ENCODE measurements around the gene DFFA. TPM values are rescaled to one million over a fixed set of nuclear protein-coding genes. Genes with fewer than 3 reads are reported as not detected.
"Not testable (repeated sequence)": the region's sequence is repeated elsewhere in the genome, so short reads cannot be mapped to it uniquely, and the experiment has no call there.

Gene DFFA
- total RNA-seq, 1 experiment from 2014 or later, result 52.0 TPM

DNA sequence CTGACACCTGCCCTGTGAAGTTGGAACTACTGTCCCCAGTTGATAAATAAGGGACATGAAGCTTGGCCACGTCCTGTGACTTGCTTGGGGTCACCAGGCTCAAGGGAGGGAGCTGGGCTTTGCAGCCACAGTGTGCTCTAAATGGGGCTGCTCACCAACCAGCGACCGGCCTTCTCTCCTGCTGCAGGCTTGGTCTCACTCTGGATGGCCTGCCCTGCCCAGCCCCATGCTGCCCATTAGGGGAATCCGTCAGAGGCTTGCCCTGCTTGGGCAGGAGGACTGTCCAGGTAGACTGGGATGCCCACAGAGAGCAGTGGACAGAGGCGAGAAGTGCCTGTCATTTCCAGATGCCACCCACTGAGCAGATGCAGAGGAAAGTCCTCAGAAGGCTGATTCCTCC is 43.3 kb downstream of the DFFA start:
- ATAC-seq (no peak), DNase-seq (no peak)
- Histone ChIP-seq H3F3A (ENCODE audit: low read length, unreplicated experiment) (no peaks in the 10 kb centered on the region), H3K79me2 (ENCODE audit: low read length) (peaks cover 16% of the 10 kb centered on the region), H3K9me3 (ENCODE audit: low read length) (no peaks in the 10 kb centered on the region), H4K20me1 (ENCODE audit: low read length) (no peaks in the 10 kb centered on the region), H3K27ac (ENCODE audit: low read length) (no peak overlapping the region), H3K9me2 (replicated peaks; ENCODE audit: low read length) (no peaks in the 10 kb centered on the region), H3K27me3 (ENCODE audit: low read length) (no peaks in the 10 kb centered on the region), H3K4me1 (ENCODE audit: insufficient read depth, low read length) (peaks cover 8% of the 10 kb centered on the region; the same call in 1 of the 2 replicates), H3K4me3 (ENCODE audit: low read length) (no peak overlapping the region), H3K9ac (ENCODE audit: low read length) (no peak overlapping the region), H2AFZ (ENCODE audit: low read length) (no peak overlapping the region), H3K36me3 (ENCODE audit: low read depth, low read length) (no peaks in the 10 kb centered on the region), H3K4me2 (ENCODE audit: low read length) (no peak overlapping the region)
- ChIA-PET CTCF (no interaction called here), POLR2A (ENCODE audit: unreplicated experiment) (no interaction called here)
- no TSS peak for BruUV-seq (replicated peaks)
- intact Hi-C loops (cut with micrococcal nuclease), result loop anchor here (1.0 kb wide), 2 partner anchors 52 to 219 kb away; partner anchors contain the start of gene KIF1B
- TF ChIP-seq EZH2 (IDR thresholded peaks at IDR 0.05; ENCODE audit: low read length, unreplicated experiment) (no peak), EZH2phosphoT487 (IDR thresholded peaks at IDR 0.05; ENCODE audit: borderline replicate concordance, low read length) (no peak)
- TF ChIP-seq, protein P1, sequence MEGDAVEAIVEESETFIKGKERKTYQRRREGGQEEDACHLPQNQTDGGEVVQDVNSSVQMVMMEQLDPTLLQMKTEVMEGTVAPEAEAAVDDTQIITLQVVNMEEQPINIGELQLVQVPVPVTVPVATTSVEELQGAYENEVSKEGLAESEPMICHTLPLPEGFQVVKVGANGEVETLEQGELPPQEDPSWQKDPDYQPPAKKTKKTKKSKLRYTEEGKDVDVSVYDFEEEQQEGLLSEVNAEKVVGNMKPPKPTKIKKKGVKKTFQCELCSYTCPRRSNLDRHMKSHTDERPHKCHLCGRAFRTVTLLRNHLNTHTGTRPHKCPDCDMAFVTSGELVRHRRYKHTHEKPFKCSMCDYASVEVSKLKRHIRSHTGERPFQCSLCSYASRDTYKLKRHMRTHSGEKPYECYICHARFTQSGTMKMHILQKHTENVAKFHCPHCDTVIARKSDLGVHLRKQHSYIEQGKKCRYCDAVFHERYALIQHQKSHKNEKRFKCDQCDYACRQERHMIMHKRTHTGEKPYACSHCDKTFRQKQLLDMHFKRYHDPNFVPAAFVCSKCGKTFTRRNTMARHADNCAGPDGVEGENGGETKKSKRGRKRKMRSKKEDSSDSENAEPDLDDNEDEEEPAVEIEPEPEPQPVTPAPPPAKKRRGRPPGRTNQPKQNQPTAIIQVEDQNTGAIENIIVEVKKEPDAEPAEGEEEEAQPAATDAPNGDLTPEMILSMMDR (conservative IDR thresholded peaks at IDR 0.05; ENCODE audit: low read depth, low read length), result no peak

DNA sequence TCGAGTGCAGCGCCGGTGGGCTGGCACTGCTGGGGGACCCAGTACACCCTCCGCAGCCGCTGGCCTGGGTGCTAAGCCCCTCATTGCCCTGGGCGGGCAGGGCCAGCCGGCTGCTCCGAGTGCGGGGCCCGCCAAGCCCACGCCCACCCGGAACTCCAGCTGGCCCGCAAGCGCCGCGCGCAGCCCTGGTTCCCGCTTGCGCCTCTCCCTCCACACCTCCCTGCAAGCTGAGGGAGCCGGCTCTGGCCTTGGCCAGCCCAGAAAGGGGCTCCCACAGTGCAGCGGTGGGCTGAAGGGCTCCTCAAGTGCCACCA is 45.8 kb downstream of the DFFA start:
- POLR2A ChIA-PET (ENCODE audit: unreplicated experiment); H3K4me2 ChIP-seq (ENCODE audit: low read length); H3K27ac ChIP-seq (ENCODE audit: low read length); BruUV-seq (replicated peaks); H3K9me3 ChIP-seq (ENCODE audit: low read length); H3K4me1 ChIP-seq (ENCODE audit: insufficient read depth, low read length); H3K36me3 ChIP-seq (ENCODE audit: low read depth, low read length); H3K79me2 ChIP-seq (ENCODE audit: low read length); H2AFZ ChIP-seq (ENCODE audit: low read length); H4K20me1 ChIP-seq (ENCODE audit: low read length); H3K9me2 ChIP-seq (replicated peaks; ENCODE audit: low read length); H3K9ac ChIP-seq (ENCODE audit: low read length); H3F3A ChIP-seq (ENCODE audit: low read length, unreplicated experiment); ATAC-seq; intact Hi-C loops (cut with micrococcal nuclease); H3K27me3 ChIP-seq (ENCODE audit: low read length); DNase-seq; H3K4me3 ChIP-seq (ENCODE audit: low read length): not testable (repeated sequence)
- CTCF ChIA-PET, result interaction anchor here (1.4 kb wide), 1 partner anchor 49 kb away, joined by 3 read pairs; no protein-coding TSS in a partner anchor

DNA sequence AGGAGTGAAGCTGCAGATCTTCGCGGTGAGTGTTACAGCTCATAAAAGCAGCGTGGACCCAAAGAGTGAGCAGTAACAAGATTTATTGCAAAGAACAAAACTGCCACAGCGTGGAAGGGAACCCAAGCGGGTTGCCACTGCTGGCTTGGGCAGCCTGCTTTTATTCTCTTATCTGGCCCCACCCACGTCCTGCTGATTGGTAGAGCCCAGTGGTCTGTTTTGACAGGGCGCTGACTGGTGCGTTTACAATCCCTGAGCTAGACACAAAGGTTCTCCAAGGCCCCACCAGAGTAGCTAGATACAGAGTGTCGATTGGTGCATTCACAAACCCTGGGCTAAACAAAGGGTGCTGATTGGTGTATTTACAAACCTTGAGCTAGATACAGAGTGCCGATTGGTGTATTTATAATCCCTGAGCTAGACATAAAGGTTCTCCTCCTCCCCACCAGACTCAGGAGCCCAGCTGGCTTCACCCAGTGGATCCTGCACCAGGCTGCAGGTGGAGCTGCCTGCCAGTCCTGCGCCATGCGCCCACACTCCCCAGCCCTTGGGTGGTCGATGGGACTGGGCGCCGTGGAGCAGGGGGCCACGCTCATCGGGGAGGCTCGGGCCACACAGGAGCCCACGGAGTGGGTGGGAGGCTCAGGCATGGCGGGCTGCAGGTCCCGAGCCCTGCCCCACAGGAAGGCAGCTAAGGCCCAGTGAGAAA is 46.3 kb downstream of the DFFA start:
- H3K9me2 ChIP-seq (replicated peaks; ENCODE audit: low read length); H3K36me3 ChIP-seq (ENCODE audit: low read depth, low read length); BruUV-seq (replicated peaks); DNase-seq; H3K4me1 ChIP-seq (ENCODE audit: insufficient read depth, low read length); H3K27ac ChIP-seq (ENCODE audit: low read length); H3K9ac ChIP-seq (ENCODE audit: low read length); H2AFZ ChIP-seq (ENCODE audit: low read length); H4K20me1 ChIP-seq (ENCODE audit: low read length); H3K9me3 ChIP-seq (ENCODE audit: low read length); intact Hi-C loops (cut with micrococcal nuclease); H3K4me2 ChIP-seq (ENCODE audit: low read length); H3K4me3 ChIP-seq (ENCODE audit: low read length); H3K27me3 ChIP-seq (ENCODE audit: low read length); H3K79me2 ChIP-seq (ENCODE audit: low read length); ATAC-seq; H3F3A ChIP-seq (ENCODE audit: low read length, unreplicated experiment): not testable (repeated sequence)
- CTCF ChIA-PET, result interaction anchor here (1.4 kb wide), 1 partner anchor 49 kb away, joined by 3 read pairs; no protein-coding TSS in a partner anchor
- POLR2A ChIA-PET (ENCODE audit: unreplicated experiment), result interaction anchor here (0.6 kb wide), 1 partner anchor 45 kb away, joined by 5 read pairs; no protein-coding TSS in a partner anchor

DNA sequence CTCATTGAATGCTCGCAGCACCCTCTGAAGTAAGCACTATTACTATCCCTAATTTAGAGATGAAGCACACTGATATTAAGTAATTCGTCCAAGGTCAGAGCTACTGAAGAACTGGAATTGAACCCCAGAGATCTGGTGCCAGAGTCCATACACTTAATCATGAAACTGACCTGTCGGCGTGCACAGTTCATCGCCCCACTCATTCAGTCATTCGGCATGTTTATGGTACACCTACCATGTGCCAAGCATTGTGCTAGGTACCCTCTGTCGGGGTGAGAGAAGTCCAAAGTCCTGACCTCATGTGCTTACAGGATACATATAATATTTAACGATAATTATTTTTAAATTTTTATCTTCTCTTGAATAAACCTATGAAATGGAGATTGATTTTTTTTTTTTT is 47.7 kb downstream of the DFFA start:
- TF ChIP-seq, protein P1 (conservative IDR thresholded peaks at IDR 0.05; ENCODE audit: low read depth, low read length), result no peak
- TF ChIP-seq EZH2 (IDR thresholded peaks at IDR 0.05; ENCODE audit: low read length, unreplicated experiment) (no peak), EZH2phosphoT487 (IDR thresholded peaks at IDR 0.05; ENCODE audit: borderline replicate concordance, low read length) (no peak)
- Histone ChIP-seq H3K79me2 (ENCODE audit: low read length) (no peaks in the 10 kb centered on the region), H3K36me3 (ENCODE audit: low read depth, low read length) (peaks cover 7% of the 10 kb centered on the region; the same call in 1 of the 2 replicates), H3K27me3 (ENCODE audit: low read length) (no peaks in the 10 kb centered on the region), H3K27ac (ENCODE audit: low read length) (no peak overlapping the region), H3K4me2 (ENCODE audit: low read length) (no peak overlapping the region), H2AFZ (ENCODE audit: low read length) (no peak overlapping the region), H3K4me1 (ENCODE audit: insufficient read depth, low read length) (peaks cover 4% of the 10 kb centered on the region; the same call in 1 of the 2 replicates), H4K20me1 (ENCODE audit: low read length) (no peaks in the 10 kb centered on the region), H3K9ac (ENCODE audit: low read length) (no peak overlapping the region), H3K9me2 (replicated peaks; ENCODE audit: low read length) (no peaks in the 10 kb centered on the region), H3K9me3 (ENCODE audit: low read length) (no peaks in the 10 kb centered on the region), H3K4me3 (ENCODE audit: low read length) (no peak overlapping the region), H3F3A (ENCODE audit: low read length, unreplicated experiment) (no peaks in the 10 kb centered on the region)
- ATAC-seq (no peak), DNase-seq (no peak)
- BruUV-seq (replicated peaks), result no TSS peak
- POLR2A ChIA-PET (ENCODE audit: unreplicated experiment), result no interaction called here
- CTCF ChIA-PET, result no interaction called here
- intact Hi-C loops (cut with micrococcal nuclease), result no loop called here
